Ishikawa (cell line): ENCODE results near the gene MAG.

Experiments used
- CEBPB ChIP-seq: IDR thresholded peaks from 2 replicates; pipeline ENCODE4 v1.6.1; 2012
- CREB1 ChIP-seq: IDR thresholded peaks from 2 replicates; pipeline ENCODE4 v1.6.1; 2012; ENCODE audit warnings: low read depth
- RAD21 ChIP-seq: IDR thresholded peaks from 2 replicates; pipeline ENCODE4 v1.6.1; 2012; ENCODE audit warnings: low read depth

DNA sequence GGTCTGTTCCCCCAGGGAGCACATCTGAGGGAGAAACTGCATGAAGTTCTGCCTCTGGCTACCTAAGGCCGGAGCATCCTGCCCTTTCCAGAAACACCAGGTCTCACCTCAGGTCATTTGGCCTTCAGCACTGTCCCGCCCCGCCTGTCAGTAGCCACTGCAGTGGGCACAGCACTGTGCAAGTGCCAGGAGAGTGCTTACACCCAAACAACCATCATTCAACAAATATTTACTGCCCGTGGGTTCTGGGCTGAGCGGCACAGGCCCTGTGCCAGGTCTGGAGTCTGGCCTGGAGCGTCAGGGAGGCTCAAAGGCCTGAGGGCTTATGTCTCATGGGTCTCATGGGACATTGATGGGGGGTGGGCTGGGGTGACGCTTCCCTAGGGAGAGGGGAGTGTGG lies 20.4 kb upstream of the MAG start:
- TF ChIP-seq CEBPB (no peak), RAD21 (no peak), CREB1 (no peak)
